Mesodermal cell (in vitro differentiated cells): Measurements from ENCODE around the gene KIF26A.

Experiments
- H3K27ac ChIP-seq: 2 replicates; pipeline ENCODE4 v1.7.0; 2013; ENCODE audit warnings: mild to moderate bottlenecking, low read depth, low read length, moderate library complexity; ENCODE audit not compliant: severe bottlenecking
- H3K36me3 ChIP-seq: 2 replicates; pipeline ENCODE4 v1.7.1; 2013; ENCODE audit warnings: mild to moderate bottlenecking, low read length, moderate library complexity; ENCODE audit not compliant: control insufficient read depth, insufficient read depth
- H3K4me1 ChIP-seq: one replicate; pipeline ENCODE4 v1.7.1; 2013; ENCODE audit warnings: mild to moderate bottlenecking, low read length; ENCODE audit not compliant: insufficient read depth, control insufficient read depth, poor library complexity, severe bottlenecking
- H3K4me3 ChIP-seq: 2 replicates; pipeline ENCODE4 v1.7.0; 2013; ENCODE audit warnings: low read length, control low read depth, mild to moderate bottlenecking; ENCODE audit not compliant: insufficient read depth, poor library complexity, severe bottlenecking; ENCODE audit errors: extremely low read depth
- H3K9me3 ChIP-seq: 2 replicates; pipeline ENCODE4 v1.7.1; 2013; ENCODE audit warnings: mild to moderate bottlenecking, low read length, moderate library complexity; ENCODE audit not compliant: control insufficient read depth
- WGBS, 2 experiments: methylation state at CpG; one replicate each; pipeline ENCODE4 v1.1.5; 2013; ENCODE audit warnings: missing lambda C conversion rate in 2 of 2; ENCODE audit not compliant: insufficient coverage in 2 of 2; 5-methylcytosine and 5-hydroxymethylcytosine counted together

Gene KIF26A

GRCh38 chr14:104115131-104115600 is 23.2 kb upstream of the KIF26A start:
- Histone ChIP-seq H3K9me3 (no peaks in the 10 kb centered on the region), H3K36me3 (no peaks in the 10 kb centered on the region), H3K27ac (no peak overlapping the region), H3K4me3 (no peak overlapping the region), H3K4me1 (no peaks in the 10 kb centered on the region)
- 82 to 89% methylated on average over 8 to 11 of the region's 11 CpGs for WGBS, 2 experiments

GRCh38 chr14:104115691-104116287 is 22.6 kb upstream of the KIF26A start:
- WGBS, 2 experiments: 85 to 97% methylated on average over 5 to 7 of the region's 9 CpGs
- no peaks in the 10 kb centered on the region for H3K4me1 ChIP-seq
- H3K9me3 ChIP-seq: no peaks in the 10 kb centered on the region
- no peak overlapping the region for H3K4me3 ChIP-seq
- no peaks in the 10 kb centered on the region for H3K36me3 ChIP-seq
- no peak overlapping the region for H3K27ac ChIP-seq

- no peaks in the 10 kb centered on the region for H3K36me3 ChIP-seq
- 30 to 40% methylated on average over 9 to 11 of the region's 19 CpGs for WGBS, 2 experiments
- no peak overlapping the region for H3K27ac ChIP-seq
- no peaks in the 10 kb centered on the region for H3K4me1 ChIP-seq
- no peak overlapping the region for H3K4me3 ChIP-seq
- H3K9me3 ChIP-seq: no peaks in the 10 kb centered on the region
Measured at GRCh38 chr14:104116288-104116755, 22.1 kb upstream of the KIF26A start.

GRCh38 chr14:104116756-104117340 is 21.5 kb upstream of the KIF26A start:
- no peak overlapping the region for H3K4me3 ChIP-seq
- no peak overlapping the region for H3K27ac ChIP-seq
- H3K4me1 ChIP-seq: no peaks in the 10 kb centered on the region
- 2 to 3% methylated on average over 80 to 83 of the region's 83 CpGs for WGBS, 2 experiments
- H3K9me3 ChIP-seq: no peaks in the 10 kb centered on the region
- no peaks in the 10 kb centered on the region for H3K36me3 ChIP-seq

- WGBS, 2 experiments: 22 to 26% methylated on average over 57 to 71 of the region's 71 CpGs
- no peak overlapping the region for H3K4me3 ChIP-seq
- H3K36me3 ChIP-seq: no peaks in the 10 kb centered on the region
- H3K4me1 ChIP-seq: no peaks in the 10 kb centered on the region
- no peak overlapping the region for H3K27ac ChIP-seq
- no peaks in the 10 kb centered on the region for H3K9me3 ChIP-seq
Measured at GRCh38 chr14:104117341-104118005, 20.9 kb upstream of the KIF26A start.

- no peak overlapping the region for H3K27ac ChIP-seq
- no peak overlapping the region for H3K4me3 ChIP-seq
- H3K36me3 ChIP-seq: no peaks in the 10 kb centered on the region
- H3K9me3 ChIP-seq: no peaks in the 10 kb centered on the region
- WGBS, 2 experiments: 88 to 92% methylated on average over 23 to 29 of the region's 30 CpGs
- no peaks in the 10 kb centered on the region for H3K4me1 ChIP-seq
Measured at GRCh38 chr14:104118006-104118844, 20.2 kb upstream of the KIF26A start.

- no peaks in the 10 kb centered on the region for H3K36me3 ChIP-seq
- H3K9me3 ChIP-seq: no peaks in the 10 kb centered on the region
- H3K27ac ChIP-seq: no peak overlapping the region
- H3K4me3 ChIP-seq: no peak overlapping the region
- WGBS, 2 experiments: 88 to 89% methylated on average over 1 to 2 of the region's 3 CpGs
- H3K4me1 ChIP-seq: no peaks in the 10 kb centered on the region
Measured at GRCh38 chr14:104119119-104119487, 19.3 kb upstream of the KIF26A start.

GRCh38 chr14:104119488-104120251 is 18.7 kb upstream of the KIF26A start:
- H3K4me3 ChIP-seq: no peak overlapping the region
- no peaks in the 10 kb centered on the region for H3K9me3 ChIP-seq
- H3K36me3 ChIP-seq: no peaks in the 10 kb centered on the region
- no peaks in the 10 kb centered on the region for H3K4me1 ChIP-seq
- H3K27ac ChIP-seq: no peak overlapping the region
- WGBS, 2 experiments: 81% methylated on average over 13 to 16 of the region's 18 CpGs

GRCh38 chr14:104120281-104120741 is 18.1 kb upstream of the KIF26A start:
- no peak overlapping the region for H3K4me3 ChIP-seq
- no peak overlapping the region for H3K27ac ChIP-seq
- H3K36me3 ChIP-seq: no peaks in the 10 kb centered on the region
- 77 to 96% methylated on average over 5 of the region's 5 CpGs for WGBS, 2 experiments
- no peaks in the 10 kb centered on the region for H3K4me1 ChIP-seq
- no peaks in the 10 kb centered on the region for H3K9me3 ChIP-seq

- 79 to 83% methylated on average over 4 of the region's 5 CpGs for WGBS, 2 experiments
- H3K4me3 ChIP-seq: no peak overlapping the region
- no peaks in the 10 kb centered on the region for H3K36me3 ChIP-seq
- no peak overlapping the region for H3K27ac ChIP-seq
- no peaks in the 10 kb centered on the region for H3K4me1 ChIP-seq
- H3K9me3 ChIP-seq: no peaks in the 10 kb centered on the region
Measured at GRCh38 chr14:104121142-104121541, 17.2 kb upstream of the KIF26A start.
